HCT116 (cell line): Measurements from ENCODE around the gene AP2S1. TPM values are rescaled to one million over a fixed set of nuclear protein-coding genes. Genes with fewer than 3 reads are reported as not detected.

Experiments used
- ATAC-seq: fragments of 200-7000 bp; cut with Tn5 transposase; 2 replicates; pipeline ENCODE4 v1.9.1; 2020; ENCODE audit warnings: mild to moderate bottlenecking, moderate library complexity
- BruUV-seq: library from RNA; stranded (reverse); fragments of 400-500 nt; replicated peaks from 2 replicates; lab custom pipeline; 2021; lab: Mats Ljungman, UMichigan
- CTCF ChIA-PET: fragments of 300-600 bp; sonication (Branson Sonifier 250); formaldehyde crosslinking; loops from one replicate; lab custom pipeline; 2021; ENCODE audit warnings: antibody characterized with exemption; lab: Charles Lee
- POLR2A ChIA-PET: fragments of 300-600, 350-600 bp; sonication (Branson Sonifier 250); formaldehyde crosslinking; loops from one replicate; lab custom pipeline; 2021; ENCODE audit warnings: antibody characterized with exemption; lab: Charles Lee
- RAD21 ChIA-PET, 2 experiments: fragments of 300-600 bp; sonication (Branson Sonifier 250); formaldehyde crosslinking; loops; one replicate each; lab custom pipeline; 2023; ENCODE audit warnings: low total read pairs in 2 of 2; ENCODE audit not compliant: uncharacterized antibody in 2 of 2, unreplicated experiment in 2 of 2, low non-redundant PET in 1 of 2; lab: Charles Lee
- DNase-seq: peaks from one replicate; pipeline ENCODE4 v3.0.0-alpha.2; 2010; ENCODE audit warnings: low read depth, low spot score
- H2AFZ ChIP-seq: fragments of 200-600 bp; shearing (Covaris generic), sonication (generic); 2 replicates; pipeline ENCODE4 v1.6.1; 2017; ENCODE audit warnings: low read depth, mixed run types, mixed read lengths, antibody characterized with exemption, low read length; ENCODE audit not compliant: poor library complexity, severe bottlenecking
- H3K27ac ChIP-seq: 2 replicates; pipeline ENCODE4 v1.5.1; 2012; ENCODE audit warnings: low read depth, low read length
- H3K27me3 ChIP-seq: fragments of 200-600 bp; sonication (generic); 2 replicates; pipeline ENCODE4 v1.6.1; 2016; ENCODE audit warnings: mixed run types, low read length, mixed read lengths; ENCODE audit not compliant: insufficient read depth
- H3K36me3 ChIP-seq, 2 experiments: fragments of 200-500 bp in 1 of 2; fragments of 200-600 bp in 1 of 2; sonication (Bioruptor generic) in 1 of 2; sonication (generic) in 1 of 2; 2 replicates each; pipeline versions ENCODE4 v1.5.1 to v1.6.1; 2014 to 2016; ENCODE audit warnings: low read length in 2 of 2, inconsistent platforms in 1 of 2, mixed read lengths in 1 of 2, mixed run types in 1 of 2; ENCODE audit not compliant: insufficient read depth in 2 of 2, control insufficient read depth in 1 of 2
- H3K4me1 ChIP-seq, 2 experiments: fragments of 200-600 bp in 1 of 2; sonication (generic) in 1 of 2; 2 replicates each; pipeline versions ENCODE4 v1.5.1 to v1.6.1; 2012 to 2017; ENCODE audit warnings: low read length in 2 of 2, inconsistent platforms in 1 of 2, mild to moderate bottlenecking in 1 of 2, mixed read lengths in 1 of 2, mixed run types in 1 of 2, moderate library complexity in 1 of 2; ENCODE audit not compliant: insufficient read depth in 2 of 2, control insufficient read depth in 1 of 2
- H3K4me2 ChIP-seq: fragments of 200-600 bp; sonication (generic); 2 replicates; pipeline ENCODE4 v1.6.1; 2017; ENCODE audit warnings: mixed run types, low read length, mixed read lengths
- H3K4me3 ChIP-seq, 2 experiments: fragments of 200-600 bp in 1 of 2; sonication (generic) in 1 of 2; replicated peaks in 1 of 2; 2 replicates each; pipeline ENCODE4 v1.5.1; 2011 to 2016; ENCODE audit warnings: low read length in 2 of 2, control low read depth in 1 of 2, low read depth in 1 of 2, mild to moderate bottlenecking in 1 of 2, mixed read lengths in 1 of 2, mixed run types in 1 of 2
- H3K79me2 ChIP-seq: fragments of 200-600 bp; sonication (generic); 2 replicates; pipeline ENCODE4 v1.6.1; 2017; ENCODE audit warnings: mild to moderate bottlenecking, mixed run types, low read length, moderate library complexity, mixed read lengths; ENCODE audit not compliant: insufficient read depth
- H3K9ac ChIP-seq: fragments of 200-600 bp; sonication (generic); 2 replicates; pipeline ENCODE4 v1.6.1; 2016; ENCODE audit warnings: low read length, mixed read lengths
- H3K9me2 ChIP-seq: fragments of 200-600 bp; sonication (generic), shearing (Covaris generic); 2 replicates; pipeline ENCODE4 v1.6.1; 2017; ENCODE audit warnings: mixed run types, mild to moderate bottlenecking, moderate library complexity; ENCODE audit not compliant: insufficient read depth
- H3K9me3 ChIP-seq, 2 experiments: fragments of 200-500 bp in 1 of 2; fragments of 200-600 bp in 1 of 2; sonication (Bioruptor generic) in 1 of 2; sonication (generic) in 1 of 2; 2 replicates each; pipeline ENCODE4 v1.6.1; 2014 to 2017; ENCODE audit warnings: low read length in 2 of 2, mixed read lengths in 2 of 2, inconsistent platforms in 1 of 2, low read depth in 1 of 2, mild to moderate bottlenecking in 1 of 2, mixed run types in 1 of 2, moderate library complexity in 1 of 2; ENCODE audit not compliant: control insufficient read depth in 1 of 2, insufficient read depth in 1 of 2
- H4K20me1 ChIP-seq: fragments of 200-600 bp; sonication (generic), shearing (Covaris generic); 2 replicates; pipeline ENCODE4 v1.6.1; 2017; ENCODE audit warnings: mixed run types, mild to moderate bottlenecking, moderate library complexity; ENCODE audit not compliant: insufficient read depth
- ELF1 ChIP-seq: IDR thresholded peaks from 2 replicates; pipeline ENCODE4 v1.6.1; 2012; ENCODE audit warnings: low read depth, borderline replicate concordance
- EZH2 ChIP-seq: fragments of 200-600 bp; sonication (generic); IDR thresholded peaks from 2 replicates; pipeline ENCODE4 v1.6.1; 2017; ENCODE audit warnings: antibody characterized with exemption, mixed run types
- EZH2phosphoT487 ChIP-seq: fragments of 200-600 bp; IDR thresholded peaks from 2 replicates; pipeline ENCODE4 v1.6.1; 2018; ENCODE audit warnings: antibody characterized with exemption, borderline replicate concordance
- FOSL1 ChIP-seq: IDR thresholded peaks from 2 replicates; pipeline ENCODE4 v1.6.1; 2012; ENCODE audit warnings: low read depth
- JUND ChIP-seq: IDR thresholded peaks from 2 replicates; pipeline ENCODE4 v1.6.1; 2012
- MAX ChIP-seq: IDR thresholded peaks from 2 replicates; pipeline ENCODE4 v1.6.1; 2012
- POLR2A ChIP-seq: IDR thresholded peaks from 2 replicates; pipeline ENCODE4 v1.7.0; 2011; ENCODE audit warnings: borderline replicate concordance; ENCODE audit not compliant: insufficient read depth, insufficient read length; ENCODE audit errors: extremely low read depth
- POLR2AphosphoS5 ChIP-seq: IDR thresholded peaks from 2 replicates; pipeline ENCODE4 v1.6.1; 2011; ENCODE audit warnings: mild to moderate bottlenecking, low read depth, low read length, moderate library complexity
- RAD21 ChIP-seq: IDR thresholded peaks from 2 replicates; pipeline ENCODE4 v1.6.1; 2012; ENCODE audit warnings: low read depth, mild to moderate bottlenecking
- SIN3A ChIP-seq: IDR thresholded peaks from 2 replicates; pipeline ENCODE4 v1.6.1; 2012; ENCODE audit warnings: low read depth
- SP1 ChIP-seq: IDR thresholded peaks from 2 replicates; pipeline ENCODE4 v1.6.1; 2012; ENCODE audit warnings: low read depth
- SRF ChIP-seq: IDR thresholded peaks from 2 replicates; pipeline ENCODE4 v1.6.1; 2012; ENCODE audit warnings: low read depth
- TCF7L2 ChIP-seq: IDR thresholded peaks from 2 replicates; pipeline ENCODE4 v1.7.0; 2011; ENCODE audit warnings: borderline replicate concordance, inconsistent platforms; ENCODE audit not compliant: insufficient read depth, insufficient read length; ENCODE audit errors: extremely low read depth
- ZFX ChIP-seq: fragments of 450-650 bp; IDR thresholded peaks from 2 replicates; pipeline ENCODE4 v1.6.1; 2017
- ZNF274 ChIP-seq: fragments of 200-500 bp; sonication (Bioruptor generic); IDR thresholded peaks from 2 replicates; pipeline ENCODE4 v1.6.1; 2014; ENCODE audit warnings: mild to moderate bottlenecking, low read depth, low read length, inconsistent platforms
- intact Hi-C: fragments of 100-400 bp; cut with micrococcal nuclease; formaldehyde crosslinking; loops from 2 replicates; pipeline ENCODE4 v1.10.0; 2022
- total RNA-seq: library from RNA; stranded (reverse); gene quantifications from one replicate; pipeline ENCODE4 v1.2.1, GENCODE V29; 2021; ENCODE audit not compliant: unreplicated experiment
- TF ChIP-seq, protein P1 (sequence below): IDR thresholded peaks from 2 replicates; pipeline ENCODE4 v1.6.1; 2012; ENCODE audit warnings: low read depth
- TF ChIP-seq, protein P2 (sequence below): IDR thresholded peaks from 2 replicates; pipeline ENCODE4 v1.6.1; 2012

The AP2S1 gene
- total RNA-seq, 1 experiment from 2014 or later = 296 TPM

GRCh38 chr19:46818812-46819211 lies 31.8 kb downstream of the AP2S1 start:
- H3K36me3 ChIP-seq = no peaks in the 10 kb centered on the region
- RAD21 ChIA-PET = interaction anchor here in 1 of 2 experiments (0.7 kb wide), 1 partner anchor 13 kb away, joined by 4 read pairs; no protein-coding TSS in a partner anchor
- H3K27ac ChIP-seq = no peak overlapping the region
- no peaks in the 10 kb centered on the region for H3K79me2 ChIP-seq
- no peaks in the 10 kb centered on the region for H3K9me3 ChIP-seq
- POLR2A ChIA-PET = no interaction called here
- CTCF ChIA-PET = no interaction called here
- no peaks in the 10 kb centered on the region for H3K9me2 ChIP-seq
- no peak for TF ChIP-seq TCF7L2
- peak; percentile 32; the same call in 1 of the 2 replicates for TF ChIP-seq SP1
- TF ChIP-seq, all 23 proteins: peak for 1
- no peak overlapping the region for H2AFZ ChIP-seq
- intact Hi-C loops = no loop called here
- no TSS peak for BruUV-seq
- DNase-seq (no peak), ATAC-seq (peak; percentile 35; the same call in 1 of the 2 replicates)
- H3K4me3 ChIP-seq = no peak overlapping the region
- H4K20me1 ChIP-seq = no peaks in the 10 kb centered on the region
- H3K9ac ChIP-seq = no peak overlapping the region
- H3K4me2 ChIP-seq = no peak overlapping the region
- H3K4me1 ChIP-seq = peaks cover 12 to 36% of the 10 kb centered on the region in 2 experiments; a peak in 3 of 4 replicates
- no peaks in the 10 kb centered on the region for H3K27me3 ChIP-seq

DNA sequence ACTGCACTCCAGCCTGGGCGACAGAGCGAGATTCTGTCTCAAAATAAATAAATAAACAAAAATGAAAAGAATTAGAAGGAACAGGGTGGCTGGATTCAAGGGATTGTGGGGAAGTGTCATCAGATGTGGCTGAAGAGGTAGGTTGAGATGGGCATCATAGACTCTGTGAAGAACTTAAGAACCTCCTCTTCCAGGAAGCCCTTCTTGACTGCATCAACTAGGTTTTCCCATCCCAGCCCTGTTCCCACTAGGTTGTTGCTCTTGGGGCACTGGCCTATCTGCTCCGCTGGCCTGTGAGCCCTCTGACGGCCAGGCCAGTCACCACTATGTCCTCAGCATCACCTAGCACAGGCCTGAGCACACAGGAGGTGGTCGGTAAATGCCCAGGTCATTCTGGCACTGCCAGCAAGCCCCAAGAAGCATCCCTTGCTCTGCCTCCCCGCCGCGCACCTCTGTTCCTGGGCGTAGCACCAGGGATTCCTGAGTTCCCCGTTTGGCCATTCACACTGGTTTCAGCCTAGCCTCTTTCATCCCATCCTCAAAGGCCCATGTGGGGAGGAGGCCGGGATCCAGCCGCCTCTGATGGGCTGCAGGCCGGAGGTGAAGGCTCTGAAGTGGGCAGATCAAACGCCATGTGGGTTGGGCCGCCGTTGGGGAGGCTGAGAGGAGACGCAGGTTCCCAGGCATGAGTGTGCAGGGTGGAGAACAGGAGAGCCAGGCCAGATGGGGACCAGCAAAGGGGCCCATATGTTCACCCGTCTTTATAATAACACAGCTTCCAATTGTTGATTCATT lies 34.6 kb downstream of the AP2S1 start:
- Histone ChIP-seq H2AFZ (peak overlapping the region; percentile 86), H4K20me1 (no peaks in the 10 kb centered on the region), H3K79me2 (no peaks in the 10 kb centered on the region), H3K4me1 (peaks cover 32 to 60% of the 10 kb centered on the region in 2 experiments), H3K9me2 (no peaks in the 10 kb centered on the region), H3K9ac (0 out of 2 replicates have a peak overlapping the region, but pooled peaks have one; percentile 10), H3K4me3 (no peak overlapping the region), H3K36me3 (no peaks in the 10 kb centered on the region), H3K27ac (no peak overlapping the region), H3K9me3 (no peaks in the 10 kb centered on the region), H3K4me2 (peak overlapping the region; percentile 64), H3K27me3 (no peaks in the 10 kb centered on the region)
- intact Hi-C loops = no loop called here
- DNase-seq (peak; percentile 63), ATAC-seq (peak; percentile 70)
- BruUV-seq = no TSS peak
- ChIA-PET CTCF (no interaction called here), RAD21 (no interaction called here), POLR2A (no interaction called here)
- TF ChIP-seq EZH2 = no peak
- no peak for TF ChIP-seq POLR2A
- no peak for TF ChIP-seq RAD21
- no peak for TF ChIP-seq FOSL1
- no peak for TF ChIP-seq EZH2phosphoT487
- no peak for TF ChIP-seq POLR2AphosphoS5
- no peak for TF ChIP-seq ZNF274
- TF ChIP-seq SP1 = peak; percentile 44
- TF ChIP-seq JUND = no peak
- TF ChIP-seq, protein P1, sequence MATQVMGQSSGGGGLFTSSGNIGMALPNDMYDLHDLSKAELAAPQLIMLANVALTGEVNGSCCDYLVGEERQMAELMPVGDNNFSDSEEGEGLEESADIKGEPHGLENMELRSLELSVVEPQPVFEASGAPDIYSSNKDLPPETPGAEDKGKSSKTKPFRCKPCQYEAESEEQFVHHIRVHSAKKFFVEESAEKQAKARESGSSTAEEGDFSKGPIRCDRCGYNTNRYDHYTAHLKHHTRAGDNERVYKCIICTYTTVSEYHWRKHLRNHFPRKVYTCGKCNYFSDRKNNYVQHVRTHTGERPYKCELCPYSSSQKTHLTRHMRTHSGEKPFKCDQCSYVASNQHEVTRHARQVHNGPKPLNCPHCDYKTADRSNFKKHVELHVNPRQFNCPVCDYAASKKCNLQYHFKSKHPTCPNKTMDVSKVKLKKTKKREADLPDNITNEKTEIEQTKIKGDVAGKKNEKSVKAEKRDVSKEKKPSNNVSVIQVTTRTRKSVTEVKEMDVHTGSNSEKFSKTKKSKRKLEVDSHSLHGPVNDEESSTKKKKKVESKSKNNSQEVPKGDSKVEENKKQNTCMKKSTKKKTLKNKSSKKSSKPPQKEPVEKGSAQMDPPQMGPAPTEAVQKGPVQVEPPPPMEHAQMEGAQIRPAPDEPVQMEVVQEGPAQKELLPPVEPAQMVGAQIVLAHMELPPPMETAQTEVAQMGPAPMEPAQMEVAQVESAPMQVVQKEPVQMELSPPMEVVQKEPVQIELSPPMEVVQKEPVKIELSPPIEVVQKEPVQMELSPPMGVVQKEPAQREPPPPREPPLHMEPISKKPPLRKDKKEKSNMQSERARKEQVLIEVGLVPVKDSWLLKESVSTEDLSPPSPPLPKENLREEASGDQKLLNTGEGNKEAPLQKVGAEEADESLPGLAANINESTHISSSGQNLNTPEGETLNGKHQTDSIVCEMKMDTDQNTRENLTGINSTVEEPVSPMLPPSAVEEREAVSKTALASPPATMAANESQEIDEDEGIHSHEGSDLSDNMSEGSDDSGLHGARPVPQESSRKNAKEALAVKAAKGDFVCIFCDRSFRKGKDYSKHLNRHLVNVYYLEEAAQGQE = no peak
- no peak for TF ChIP-seq SRF
- no peak for TF ChIP-seq ZFX
- peak; percentile 81 for TF ChIP-seq MAX
- TF ChIP-seq ELF1 = no peak
- TF ChIP-seq, protein P2, sequence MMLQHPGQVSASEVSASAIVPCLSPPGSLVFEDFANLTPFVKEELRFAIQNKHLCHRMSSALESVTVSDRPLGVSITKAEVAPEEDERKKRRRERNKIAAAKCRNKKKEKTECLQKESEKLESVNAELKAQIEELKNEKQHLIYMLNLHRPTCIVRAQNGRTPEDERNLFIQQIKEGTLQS = no peak
- 0 out of 2 replicates have a peak, but pooled peaks have one; percentile 47 for TF ChIP-seq SIN3A
